Gastroesophageal sphincter (tissue), 3 donors: ENCODE data around the gene IL2RA.

Experiments
- POLR2A ChIP-seq, 2 donors: fragments of 450-650 bp; IDR thresholded peaks; one replicate each; pipeline ENCODE4 v1.6.1; 2017; ENCODE audit warnings: antibody characterized with exemption in 2 of 2, mild to moderate bottlenecking in 2 of 2, moderate library complexity in 1 of 2
- TF ChIP-seq, protein P1 (sequence below), 4 experiments: fragments of 200-600 bp in 2 of 4; fragments of 450-650 bp in 2 of 4; sonication (generic) in 1 of 4; IDR thresholded peaks; one replicate each; pipeline ENCODE4 v1.5.1; 2017 to 2019; ENCODE audit warnings: antibody characterized with exemption in 4 of 4, mild to moderate bottlenecking in 2 of 4, moderate library complexity in 2 of 4

GRCh38 chr10:6069081-6069931 lies 7.1 kb upstream of the IL2RA start:
- no peak for TF ChIP-seq POLR2A (IDR thresholded peaks at IDR 0.05)
- TF ChIP-seq, protein P1, sequence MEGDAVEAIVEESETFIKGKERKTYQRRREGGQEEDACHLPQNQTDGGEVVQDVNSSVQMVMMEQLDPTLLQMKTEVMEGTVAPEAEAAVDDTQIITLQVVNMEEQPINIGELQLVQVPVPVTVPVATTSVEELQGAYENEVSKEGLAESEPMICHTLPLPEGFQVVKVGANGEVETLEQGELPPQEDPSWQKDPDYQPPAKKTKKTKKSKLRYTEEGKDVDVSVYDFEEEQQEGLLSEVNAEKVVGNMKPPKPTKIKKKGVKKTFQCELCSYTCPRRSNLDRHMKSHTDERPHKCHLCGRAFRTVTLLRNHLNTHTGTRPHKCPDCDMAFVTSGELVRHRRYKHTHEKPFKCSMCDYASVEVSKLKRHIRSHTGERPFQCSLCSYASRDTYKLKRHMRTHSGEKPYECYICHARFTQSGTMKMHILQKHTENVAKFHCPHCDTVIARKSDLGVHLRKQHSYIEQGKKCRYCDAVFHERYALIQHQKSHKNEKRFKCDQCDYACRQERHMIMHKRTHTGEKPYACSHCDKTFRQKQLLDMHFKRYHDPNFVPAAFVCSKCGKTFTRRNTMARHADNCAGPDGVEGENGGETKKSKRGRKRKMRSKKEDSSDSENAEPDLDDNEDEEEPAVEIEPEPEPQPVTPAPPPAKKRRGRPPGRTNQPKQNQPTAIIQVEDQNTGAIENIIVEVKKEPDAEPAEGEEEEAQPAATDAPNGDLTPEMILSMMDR (IDR thresholded peaks at IDR 0.05) = no peak
